NB4 (cell line): ENCODE measurements around the gene IQSEC3.

ENCODE experiments used
- MYC ChIP-seq: IDR thresholded peaks from 2 replicates; pipeline ENCODE4 v1.6.1; 2011; ENCODE audit warnings: low read depth, low read length
- POLR2A ChIP-seq: IDR thresholded peaks from 2 replicates; pipeline ENCODE4 v1.6.1; 2011; ENCODE audit warnings: mild to moderate bottlenecking; ENCODE audit not compliant: insufficient read length; ENCODE audit errors: extremely low read depth
- TF ChIP-seq, protein P1 (sequence below): IDR thresholded peaks from one replicate; pipeline ENCODE4 v1.5.1; 2012; ENCODE audit warnings: low read depth, low read length
- TF ChIP-seq, protein P2 (sequence below): IDR thresholded peaks from 2 replicates; pipeline ENCODE4 v1.6.1; 2011; ENCODE audit warnings: low read depth, low read length

- TF ChIP-seq, protein P1, sequence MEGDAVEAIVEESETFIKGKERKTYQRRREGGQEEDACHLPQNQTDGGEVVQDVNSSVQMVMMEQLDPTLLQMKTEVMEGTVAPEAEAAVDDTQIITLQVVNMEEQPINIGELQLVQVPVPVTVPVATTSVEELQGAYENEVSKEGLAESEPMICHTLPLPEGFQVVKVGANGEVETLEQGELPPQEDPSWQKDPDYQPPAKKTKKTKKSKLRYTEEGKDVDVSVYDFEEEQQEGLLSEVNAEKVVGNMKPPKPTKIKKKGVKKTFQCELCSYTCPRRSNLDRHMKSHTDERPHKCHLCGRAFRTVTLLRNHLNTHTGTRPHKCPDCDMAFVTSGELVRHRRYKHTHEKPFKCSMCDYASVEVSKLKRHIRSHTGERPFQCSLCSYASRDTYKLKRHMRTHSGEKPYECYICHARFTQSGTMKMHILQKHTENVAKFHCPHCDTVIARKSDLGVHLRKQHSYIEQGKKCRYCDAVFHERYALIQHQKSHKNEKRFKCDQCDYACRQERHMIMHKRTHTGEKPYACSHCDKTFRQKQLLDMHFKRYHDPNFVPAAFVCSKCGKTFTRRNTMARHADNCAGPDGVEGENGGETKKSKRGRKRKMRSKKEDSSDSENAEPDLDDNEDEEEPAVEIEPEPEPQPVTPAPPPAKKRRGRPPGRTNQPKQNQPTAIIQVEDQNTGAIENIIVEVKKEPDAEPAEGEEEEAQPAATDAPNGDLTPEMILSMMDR = no peak
- no peak for TF ChIP-seq POLR2A
- TF ChIP-seq, protein P2, sequence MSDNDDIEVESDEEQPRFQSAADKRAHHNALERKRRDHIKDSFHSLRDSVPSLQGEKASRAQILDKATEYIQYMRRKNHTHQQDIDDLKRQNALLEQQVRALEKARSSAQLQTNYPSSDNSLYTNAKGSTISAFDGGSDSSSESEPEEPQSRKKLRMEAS = no peak
- no peak for TF ChIP-seq MYC
Measured at GRCh38 chr12:175250-175649, 108.7 kb downstream of the IQSEC3 start.
